Coronary artery (tissue), 2 donors: Measurements from ENCODE around the gene CDH4.

Source experiments
- DNase-seq: peaks from one replicate; pipeline ENCODE4 v3.0.0-alpha.2; 2017; ENCODE audit warnings: low spot score
- H3K27ac ChIP-seq, 2 donors: fragments of 200-600 bp; sonication (generic); one replicate each; pipeline ENCODE4 v1.5.1; 2016 to 2019
- H3K4me3 ChIP-seq: fragments of 200-600 bp; sonication (generic); 2 replicates; pipeline ENCODE4 v1.5.1; 2016; ENCODE audit warnings: mild to moderate bottlenecking, moderate library complexity
- CTCF ChIP-seq: fragments of 200-600 bp; sonication (generic); IDR thresholded peaks from one replicate; pipeline ENCODE4 v1.5.1; 2019; ENCODE audit warnings: antibody characterized with exemption

Gene CDH4

GRCh38 chr20:61818746-61819573, 566.9 kb downstream of the CDH4 start:
- Histone ChIP-seq H3K27ac (no peak overlapping the region), H3K4me3 (no peak overlapping the region)
- no peak for TF ChIP-seq CTCF
- no peak for DNase-seq

- TF ChIP-seq CTCF = no peak
- no peak overlapping the region for H3K27ac ChIP-seq
- H3K4me3 ChIP-seq = no peak overlapping the region
- no peak for DNase-seq
Measured at GRCh38 chr20:61819574-61819846, 567.4 kb downstream of the CDH4 start.

- H3K27ac ChIP-seq = no peak overlapping the region
- no peak for DNase-seq
- H3K4me3 ChIP-seq = no peak overlapping the region
- no peak for TF ChIP-seq CTCF
Measured at GRCh38 chr20:61819921-61820825, 568.1 kb downstream of the CDH4 start.

GRCh38 chr20:61821735-61822134, 569.7 kb downstream of the CDH4 start:
- no peak overlapping the region for H3K27ac ChIP-seq
- no peak overlapping the region for H3K4me3 ChIP-seq
- no peak for DNase-seq
- no peak for TF ChIP-seq CTCF

GRCh38 chr20:61822396-61822795, 570.3 kb downstream of the CDH4 start:
- H3K4me3 ChIP-seq = no peak overlapping the region
- no peak for DNase-seq
- no peak for TF ChIP-seq CTCF
- no peak overlapping the region for H3K27ac ChIP-seq

GRCh38 chr20:61823242-61823641, 571.2 kb downstream of the CDH4 start:
- TF ChIP-seq CTCF = no peak
- no peak for DNase-seq
- no peak overlapping the region for H3K27ac ChIP-seq
- H3K4me3 ChIP-seq = no peak overlapping the region
